Gastroesophageal sphincter (tissue), 3 donors: ENCODE results near the gene WNT3A.

Source experiments
- CTCF ChIP-seq, 4 experiments: fragments of 200-600 bp in 2 of 4; fragments of 450-650 bp in 2 of 4; sonication (generic) in 1 of 4; IDR thresholded peaks; one replicate each; pipeline ENCODE4 v1.5.1; 2017 to 2019; ENCODE audit warnings: antibody characterized with exemption in 4 of 4, mild to moderate bottlenecking in 2 of 4, moderate library complexity in 2 of 4
- EP300 ChIP-seq: sonication (generic); formaldehyde crosslinking; IDR thresholded peaks from one replicate; pipeline ENCODE4 v1.6.1; 2017; ENCODE audit warnings: antibody characterized with exemption, mild to moderate bottlenecking
- POLR2A ChIP-seq, 2 donors: fragments of 450-650 bp; IDR thresholded peaks; one replicate each; pipeline ENCODE4 v1.6.1; 2017; ENCODE audit warnings: antibody characterized with exemption in 2 of 2, mild to moderate bottlenecking in 2 of 2, moderate library complexity in 1 of 2
- POLR2AphosphoS5 ChIP-seq: sonication (generic); formaldehyde crosslinking; IDR thresholded peaks from one replicate; pipeline ENCODE4 v1.6.1; 2017; ENCODE audit warnings: antibody characterized with exemption

GRCh38 chr1:228099331-228099732, 92.5 kb downstream of the WNT3A start:
- TF ChIP-seq CTCF (IDR thresholded peaks at IDR 0.05) (no peak), POLR2A (IDR thresholded peaks at IDR 0.05) (no peak), EP300 (no peak), POLR2AphosphoS5 (no peak)
